Measurements from ENCODE around the gene TP63.

DNA sequence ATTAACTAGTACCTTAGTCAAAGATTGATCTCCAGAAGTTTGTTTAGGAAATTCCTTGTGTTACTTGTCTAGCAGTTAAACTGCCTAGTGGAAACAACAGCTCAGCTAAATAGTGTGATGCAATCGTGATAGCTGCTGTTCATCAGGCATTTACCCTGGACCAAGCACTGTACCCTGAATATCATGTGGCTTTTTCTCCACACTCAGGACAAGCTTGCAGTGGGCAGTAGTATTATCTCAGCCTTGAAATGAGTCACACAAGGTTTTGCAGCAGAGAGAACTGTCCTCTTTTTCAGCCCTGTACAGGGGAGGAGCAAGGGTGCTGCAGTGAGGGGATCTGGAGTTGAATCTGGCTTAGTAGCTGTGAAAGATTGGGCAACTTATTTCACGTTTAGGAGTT, 208.4 kb downstream of the TP63 start:
- TF ChIP-seq CTCF (IDR thresholded peaks at IDR 0.05) = no peak
- TF ChIP-seq POLR2A (IDR thresholded peaks at IDR 0.05) = no peak
